Right lobe of liver (tissue), 6 donors: ENCODE results near the gene TENM3. TPM values are rescaled to one million over a fixed set of nuclear protein-coding genes. Genes with fewer than 3 reads are reported as not detected.

ENCODE experiments used
- ATAC-seq, 4 donors: fragments of 200-7000 bp; cut with Tn5 transposase; one replicate each; pipeline ENCODE4 v1.9.1; 2020; ENCODE audit warnings: mild to moderate bottlenecking in 4 of 4, moderate library complexity in 4 of 4
- DNase-seq, 3 donors: peaks; one replicate each; pipeline ENCODE4 v3.0.0-alpha.2; 2020
- H3K27ac ChIP-seq, 3 donors: fragments of 200-600 bp; one replicate each; pipeline ENCODE4 v1.8.0; 2022
- H3K27me3 ChIP-seq, 2 donors: fragments of 200-600 bp; one replicate each; pipeline ENCODE4 v1.8.0; 2022
- H3K36me3 ChIP-seq, 4 donors: fragments of 200-600 bp; sonication (generic) in 1 of 4; one replicate each; pipeline versions ENCODE4 v1.5.1 to v1.8.0; 2017 to 2022; ENCODE audit warnings: control low read depth in 1 of 4
- H3K4me1 ChIP-seq, 4 donors: fragments of 200-600 bp; sonication (generic) in 1 of 4; one replicate each; pipeline versions ENCODE4 v1.5.1 to v1.8.0; 2017 to 2022; ENCODE audit warnings: control low read depth in 1 of 4
- H3K4me3 ChIP-seq, 3 donors: fragments of 200-600 bp; one replicate each; pipeline ENCODE4 v1.8.0; 2022
- H3K9me3 ChIP-seq, 4 donors: fragments of 200-600 bp; sonication (generic) in 1 of 4; one replicate each; pipeline versions ENCODE4 v1.5.1 to v1.8.0; 2017 to 2022; ENCODE audit warnings: control low read depth in 1 of 4
- POLR2A ChIP-seq: fragments of 450-650 bp; IDR thresholded peaks from one replicate; pipeline ENCODE4 v1.6.1; 2017; ENCODE audit warnings: antibody characterized with exemption, mild to moderate bottlenecking
- WGBS: methylation state at CpG from one replicate; pipeline ENCODE4 v1.1.6; 2018; ENCODE audit warnings: low coverage, low lambda C conversion rate; ENCODE audit not compliant: insufficient coverage; ENCODE audit errors: missing lambda C conversion rate; 5-methylcytosine and 5-hydroxymethylcytosine counted together
- intact Hi-C, 2 donors: fragments of 100-400 bp; cut with DNase I; formaldehyde crosslinking; loops; one replicate each; pipeline versions ENCODE4 v1.11.2 to v1.14.1; 2022
- total RNA-seq, 6 experiments: library from RNA; depleted of rRNA in 2 of 6; stranded (reverse); fragments of >200 nt in 2 of 6; fragmentation: NEBNext Ultra II Directional in 3 of 6; extraction: Animal tissue kit (Norgen Biotek cat#: 25700) in 3 of 6; gene quantifications; one replicate each; pipeline versions ENCODE4 v1.1.0 to v1.2.4, GENCODE V29; 2016 to 2023
- TF ChIP-seq, protein P1 (sequence below), 4 donors: fragments of 200-600 bp in 3 of 4; fragments of 450-650 bp in 1 of 4; IDR thresholded peaks; one replicate each; pipeline versions ENCODE4 v1.5.1 to v1.8.0; 2016 to 2022; ENCODE audit warnings: antibody characterized with exemption in 4 of 4, mild to moderate bottlenecking in 2 of 4
- donor health status: DM: no; HTN: yes; CAD: no.
- donor health status: DM: no; HTN: no; CAD: no.
- donor health status: DM: no; HTN: no; CAD: no.
- donor health status: DM: no; HTN: yes; CAD: no.
- donor health status: DM: no; HTN: yes; CAD: no.

Gene TENM3
- total RNA-seq, 6 experiments from 2014 or later, result 0.06 to 3.0 (median 1.1) TPM

DNA sequence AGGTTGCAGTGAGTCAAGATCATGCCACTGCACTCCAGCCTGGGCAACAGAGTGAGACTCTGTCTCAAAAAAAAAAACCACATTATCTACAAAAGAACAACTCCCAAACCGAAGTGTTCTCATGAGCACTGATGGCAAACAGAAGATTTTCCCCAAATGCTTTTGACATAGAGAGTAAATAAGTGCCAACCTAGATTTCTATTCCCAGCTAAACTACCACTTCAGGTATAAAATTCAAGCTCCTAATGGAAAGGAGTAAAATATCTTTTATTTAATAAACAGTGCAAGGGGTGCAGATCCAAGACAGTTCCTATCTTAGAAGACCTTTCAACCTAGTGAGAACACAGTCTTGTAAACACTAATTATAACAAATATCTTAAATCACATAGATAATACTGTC is 170.3 kb downstream of the TENM3 start:
- TF ChIP-seq, protein P1, sequence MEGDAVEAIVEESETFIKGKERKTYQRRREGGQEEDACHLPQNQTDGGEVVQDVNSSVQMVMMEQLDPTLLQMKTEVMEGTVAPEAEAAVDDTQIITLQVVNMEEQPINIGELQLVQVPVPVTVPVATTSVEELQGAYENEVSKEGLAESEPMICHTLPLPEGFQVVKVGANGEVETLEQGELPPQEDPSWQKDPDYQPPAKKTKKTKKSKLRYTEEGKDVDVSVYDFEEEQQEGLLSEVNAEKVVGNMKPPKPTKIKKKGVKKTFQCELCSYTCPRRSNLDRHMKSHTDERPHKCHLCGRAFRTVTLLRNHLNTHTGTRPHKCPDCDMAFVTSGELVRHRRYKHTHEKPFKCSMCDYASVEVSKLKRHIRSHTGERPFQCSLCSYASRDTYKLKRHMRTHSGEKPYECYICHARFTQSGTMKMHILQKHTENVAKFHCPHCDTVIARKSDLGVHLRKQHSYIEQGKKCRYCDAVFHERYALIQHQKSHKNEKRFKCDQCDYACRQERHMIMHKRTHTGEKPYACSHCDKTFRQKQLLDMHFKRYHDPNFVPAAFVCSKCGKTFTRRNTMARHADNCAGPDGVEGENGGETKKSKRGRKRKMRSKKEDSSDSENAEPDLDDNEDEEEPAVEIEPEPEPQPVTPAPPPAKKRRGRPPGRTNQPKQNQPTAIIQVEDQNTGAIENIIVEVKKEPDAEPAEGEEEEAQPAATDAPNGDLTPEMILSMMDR (IDR thresholded peaks at IDR 0.05), result no peak
- TF ChIP-seq POLR2A, result no peak
- 75% methylated on average over 1 of the region's 1 CpG for WGBS
- Histone ChIP-seq H3K27ac (no peak overlapping the region), H3K27me3 (no peaks in the 10 kb centered on the region), H3K36me3 (no peaks in the 10 kb centered on the region), H3K4me1 (no peaks in the 10 kb centered on the region), H3K9me3 (no peaks in the 10 kb centered on the region), H3K4me3 (no peak overlapping the region)
- intact Hi-C loops, result no loop called here
- ATAC-seq, result no peak
- no peak for DNase-seq

- Histone ChIP-seq H3K27me3 (no peaks in the 10 kb centered on the region), H3K4me3 (no peak overlapping the region), H3K36me3 (no peaks in the 10 kb centered on the region), H3K27ac (no peak overlapping the region), H3K9me3 (no peaks in the 10 kb centered on the region), H3K4me1 (no peaks in the 10 kb centered on the region)
- no peak for TF ChIP-seq POLR2A
- TF ChIP-seq, protein P1 (IDR thresholded peaks at IDR 0.05), result no peak
- ATAC-seq (no peak), DNase-seq (no peak)
- WGBS, result 31% methylated on average over 2 of the region's 2 CpGs
- intact Hi-C loops, result no loop called here
These were observed 171.9 kb downstream of the TENM3 start for GRCh38 chr4:182415116-182415515.

GRCh38 chr4:182416067-182416466 is 172.9 kb downstream of the TENM3 start:
- Histone ChIP-seq H3K36me3 (no peaks in the 10 kb centered on the region), H3K9me3 (no peaks in the 10 kb centered on the region), H3K27me3 (no peaks in the 10 kb centered on the region), H3K4me1 (no peaks in the 10 kb centered on the region), H3K27ac (no peak overlapping the region), H3K4me3 (no peak overlapping the region)
- DNase-seq (no peak), ATAC-seq (no peak)
- intact Hi-C loops, result no loop called here
- TF ChIP-seq, protein P1 (IDR thresholded peaks at IDR 0.05), result no peak
- TF ChIP-seq POLR2A, result no peak
- 94% methylated on average over 1 of the region's 1 CpG for WGBS

DNA sequence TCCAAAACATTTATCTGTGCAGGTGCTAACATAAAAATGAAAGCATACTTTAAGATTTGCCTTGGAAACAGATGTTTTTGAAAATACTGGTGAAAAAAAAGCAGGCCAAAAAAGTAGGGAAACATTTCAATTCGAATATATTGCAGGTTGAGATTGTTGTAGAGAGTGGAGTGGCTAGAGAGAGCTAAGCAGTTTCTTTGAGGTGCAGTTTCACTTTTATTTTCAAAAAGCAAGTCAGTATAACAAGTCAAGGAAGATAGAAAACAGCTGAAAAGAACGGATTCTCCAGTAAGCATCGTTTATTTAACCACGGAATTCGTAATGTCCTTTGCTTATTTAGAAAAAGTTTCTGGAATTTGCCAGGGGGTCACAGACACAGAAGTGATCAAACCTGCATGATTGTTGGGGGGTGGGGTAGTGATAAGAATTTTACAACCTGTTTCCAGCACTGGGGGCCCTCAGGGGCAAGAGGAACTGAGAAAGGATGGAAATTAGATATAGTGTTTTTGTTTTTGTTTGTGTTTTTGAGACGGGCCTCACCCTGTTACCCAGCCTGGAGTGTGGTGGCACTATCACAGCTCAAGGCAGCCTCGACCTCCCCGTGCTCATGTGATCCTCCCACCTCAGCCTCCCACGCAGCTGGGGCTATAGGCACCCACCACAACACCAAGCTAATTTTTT is 175.0 kb downstream of the TENM3 start:
- intact Hi-C loops, result no loop called here

More for the DNA sequence above, 175.0 kb downstream of the TENM3 start:
- H3K4me3 ChIP-seq, result no peak overlapping the region
- H3K9me3 ChIP-seq, result no peaks in the 10 kb centered on the region
- no peak overlapping the region for H3K27ac ChIP-seq
- H3K36me3 ChIP-seq, result no peaks in the 10 kb centered on the region
- H3K27me3 ChIP-seq, result no peaks in the 10 kb centered on the region
- no peaks in the 10 kb centered on the region for H3K4me1 ChIP-seq
- no peak for ATAC-seq
- DNase-seq, result no peak
- WGBS, result 63% methylated on average over 8 of the region's 9 CpGs
- TF ChIP-seq, protein P1 (IDR thresholded peaks at IDR 0.05), result no peak
- TF ChIP-seq POLR2A, result no peak
